Measurements from ENCODE around the gene VPS51. TPM values are rescaled to one million over a fixed set of nuclear protein-coding genes. Genes with fewer than 3 reads are reported as not detected.
"Not testable (repeated sequence)": the region's sequence is repeated elsewhere in the genome, so short reads cannot be mapped to it uniquely, and the experiment has no call there.

The VPS51 gene
- total RNA-seq, 4 donors from 2014 or later: 96.1 to 447 (median 140) TPM

GRCh38 chr11:65147352-65148075 is 51.5 kb downstream of the VPS51 start:
- H3K36me3 ChIP-seq: no peaks in the 10 kb centered on the region
- H3K27me3 ChIP-seq: no peaks in the 10 kb centered on the region
- DNase-seq: no peak
- intact Hi-C loops (cut with DNase I; ENCODE audit: low total_unique reads): no loop called here
- H3K4me1 ChIP-seq: no peaks in the 10 kb centered on the region
- no peaks in the 10 kb centered on the region for H3K9me3 ChIP-seq
- TF ChIP-seq CTCF (IDR thresholded peaks at IDR 0.05): no peak
- H3K4me3 ChIP-seq: no peak overlapping the region
- no peak overlapping the region for H3K27ac ChIP-seq

- no peak for DNase-seq
- Histone ChIP-seq H3K4me3 (no peak overlapping the region), H3K27me3 (no peaks in the 10 kb centered on the region), H3K4me1 (no peaks in the 10 kb centered on the region), H3K36me3 (no peaks in the 10 kb centered on the region), H3K9me3 (no peaks in the 10 kb centered on the region), H3K27ac (no peak overlapping the region)
- intact Hi-C loops (cut with DNase I; ENCODE audit: low total_unique reads): no loop called here
- no peak for TF ChIP-seq POLR2A (IDR thresholded peaks at IDR 0.05)
- no peak for TF ChIP-seq CTCF (IDR thresholded peaks at IDR 0.05)
Observed at GRCh38 chr11:65148657-65149056, 52.6 kb downstream of the VPS51 start.

- intact Hi-C loops (cut with DNase I; ENCODE audit: low total_unique reads): not testable (repeated sequence)
Observed at GRCh38 chr11:65150131-65150508, 54.1 kb downstream of the VPS51 start.

GRCh38 chr11:65150509-65151299 is 54.7 kb downstream of the VPS51 start:
- no peaks in the 10 kb centered on the region for H3K27me3 ChIP-seq
- H3K9me3 ChIP-seq: no peaks in the 10 kb centered on the region
- no peaks in the 10 kb centered on the region for H3K36me3 ChIP-seq
- DNase-seq: peak; percentile 73 to 75
- H3K4me3 ChIP-seq: no peak overlapping the region
- TF ChIP-seq CTCF (IDR thresholded peaks at IDR 0.05): peak in 1 of 4 experiments; percentile 18
- TF ChIP-seq POLR2A (IDR thresholded peaks at IDR 0.05): no peak
- intact Hi-C loops (cut with DNase I; ENCODE audit: low total_unique reads): no loop called here
- H3K27ac ChIP-seq: peak overlapping the region; percentile 54 to 61
- H3K4me1 ChIP-seq: no peaks in the 10 kb centered on the region

More at GRCh38 chr11:65150131-65150508, 54.1 kb downstream of the VPS51 start:
- peak overlapping the region; percentile 54 to 61 for H3K27ac ChIP-seq
- H3K4me1 ChIP-seq, H3K27me3 ChIP-seq, H3K4me3 ChIP-seq, DNase-seq, H3K36me3 ChIP-seq, H3K9me3 ChIP-seq: not testable (repeated sequence)

GRCh38 chr11:65151331-65151899 is 55.4 kb downstream of the VPS51 start:
- Histone ChIP-seq H3K9me3 (no peaks in the 10 kb centered on the region), H3K27ac (peak overlapping the region in 1 of 2 donors; percentile 54), H3K36me3 (no peaks in the 10 kb centered on the region), H3K4me1 (no peaks in the 10 kb centered on the region), H3K4me3 (no peak overlapping the region), H3K27me3 (no peaks in the 10 kb centered on the region)
- TF ChIP-seq POLR2A (IDR thresholded peaks at IDR 0.05) (no peak), CTCF (IDR thresholded peaks at IDR 0.05) (no peak)
- intact Hi-C loops (cut with DNase I; ENCODE audit: low total_unique reads): no loop called here
- no peak for DNase-seq
